Measurements from ENCODE around the gene CCL3.
"Not testable (repeated sequence)": the region's sequence is repeated elsewhere in the genome, so short reads cannot be mapped to it uniquely, and the experiment has no call there.

The CCL3 gene

DNA sequence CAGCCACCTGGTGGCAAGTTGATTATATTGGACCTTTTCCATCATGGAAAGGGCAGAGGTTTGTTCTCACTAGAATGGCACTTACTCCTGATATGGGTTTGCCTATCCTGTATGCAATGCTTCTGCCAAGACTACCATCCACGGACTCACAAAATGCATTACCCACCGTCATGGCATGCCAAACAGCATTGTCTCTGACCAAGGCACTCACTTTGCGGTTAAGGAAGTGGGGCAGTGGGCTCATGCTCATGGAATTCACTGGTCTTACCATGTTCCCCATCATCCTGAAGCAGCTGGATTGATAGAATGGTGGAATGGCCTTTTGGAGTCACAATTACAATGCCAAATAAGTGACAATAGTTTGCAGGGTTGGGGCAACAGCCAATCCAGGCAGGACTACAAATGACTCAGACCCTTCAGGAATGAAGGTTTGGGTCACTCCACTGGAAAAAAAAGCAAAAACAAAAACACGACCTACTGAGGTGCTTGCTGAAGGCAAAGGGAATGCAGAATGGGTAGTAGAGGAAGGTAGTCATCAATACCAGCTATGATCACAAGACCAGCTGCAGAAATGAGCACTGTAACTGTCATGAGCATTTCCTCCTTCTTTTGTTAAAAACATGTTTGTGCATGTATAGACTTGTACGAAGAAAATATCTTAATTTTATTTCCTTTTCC, 25.2 kb upstream of the CCL3 start:
- DNase-seq, result not testable (repeated sequence)

DNA sequence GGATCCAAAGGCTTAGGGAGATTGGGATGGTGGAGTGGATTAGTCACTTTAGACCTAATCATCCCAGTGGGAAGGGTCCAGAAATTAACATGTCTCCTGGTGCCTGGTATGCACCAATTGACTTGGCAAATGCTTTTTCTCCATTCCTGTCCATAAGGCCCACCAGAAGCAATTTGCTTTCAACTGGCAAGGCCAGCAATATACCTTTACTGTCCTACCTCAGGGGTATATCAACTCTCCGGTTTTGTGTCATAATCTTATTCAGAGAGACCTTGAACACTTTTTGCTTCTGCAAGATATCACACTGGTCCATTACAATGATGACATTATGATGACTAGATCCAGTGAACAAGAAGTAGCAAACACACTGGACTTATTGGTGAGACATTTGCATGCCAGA, 23.2 kb upstream of the CCL3 start:
- not testable (repeated sequence) for DNase-seq

DNA sequence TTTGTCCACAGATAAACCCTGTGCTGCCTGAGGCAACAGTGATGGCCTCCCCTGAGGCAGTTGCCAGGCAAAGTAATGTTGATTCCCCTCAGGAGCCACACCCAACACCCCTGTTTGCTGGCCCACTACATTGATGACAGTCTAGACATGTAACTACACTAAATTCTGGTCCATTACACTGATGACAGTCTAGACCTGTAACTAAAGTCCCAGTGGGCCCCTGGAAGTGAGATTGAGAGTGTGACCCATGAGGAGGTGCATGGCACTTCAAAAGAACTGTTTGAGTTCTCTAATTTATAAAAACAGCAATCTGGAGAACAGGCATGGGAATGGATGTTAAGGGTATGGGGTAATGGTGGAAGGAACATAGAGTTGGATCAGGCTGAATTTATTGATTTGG, 22.6 kb upstream of the CCL3 start:
- DNase-seq, result no peak

DNA sequence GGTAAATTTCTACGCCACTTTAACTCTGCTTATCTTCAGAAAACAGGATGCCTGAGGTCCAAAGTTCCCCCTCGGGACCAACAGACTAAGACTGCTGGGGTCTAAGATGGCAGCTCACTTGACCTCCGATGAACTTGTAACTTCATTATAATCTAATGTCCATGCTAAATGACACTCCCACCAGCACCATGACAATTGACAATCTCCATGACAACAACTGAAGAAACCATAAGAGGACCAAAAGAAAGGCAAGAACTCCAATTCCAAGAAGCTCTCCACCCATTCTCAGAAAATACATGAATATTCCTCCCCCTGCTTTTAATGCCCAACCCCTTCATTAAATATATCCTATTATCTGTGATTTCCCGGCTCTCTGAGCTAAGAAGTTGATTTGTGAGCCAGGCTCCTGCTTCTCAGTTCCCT, 21.1 kb upstream of the CCL3 start:
- no peak for DNase-seq

GRCh38 chr17:36108265-36108664, 18.3 kb upstream of the CCL3 start:
- DNase-seq, result not testable (repeated sequence)

GRCh38 chr17:36107660-36108059, 17.7 kb upstream of the CCL3 start:
- no peak for DNase-seq

- no peak for DNase-seq
Observed at GRCh38 chr17:36106493-36106835, 16.5 kb upstream of the CCL3 start.

DNA sequence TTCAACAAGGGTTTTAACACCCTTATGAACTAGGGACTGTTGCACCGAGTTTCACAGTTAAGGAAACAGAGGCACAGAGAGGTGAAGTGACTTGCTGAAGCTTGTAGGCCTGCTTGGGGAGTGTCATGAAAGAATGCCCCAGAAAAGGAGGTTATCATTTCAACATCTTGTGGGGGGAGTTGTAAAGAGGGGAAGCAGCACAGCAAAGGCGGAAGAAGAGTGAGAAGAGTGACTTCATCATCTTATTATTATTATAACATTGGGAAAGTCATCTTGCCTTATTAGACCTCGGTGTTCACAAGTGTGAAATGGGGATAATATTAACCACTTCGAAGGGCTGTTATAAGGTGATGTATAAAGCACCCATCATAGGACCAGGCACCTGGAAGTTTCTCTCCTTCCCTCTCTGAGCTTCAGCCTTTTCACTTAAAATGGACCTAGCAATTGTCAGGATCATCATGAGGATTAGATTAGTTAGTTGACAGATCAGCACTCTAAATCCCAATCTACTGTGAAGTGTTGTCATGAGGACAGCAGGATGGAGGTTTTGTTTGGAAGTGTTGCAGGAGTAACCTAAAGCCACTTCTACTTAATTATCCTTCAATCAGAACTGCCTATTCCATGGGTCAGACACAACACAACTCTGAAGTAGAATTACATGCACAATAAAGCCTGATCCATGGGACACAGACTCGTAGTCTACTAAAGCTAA, 16.0 kb upstream of the CCL3 start:
- no peak for DNase-seq

DNA sequence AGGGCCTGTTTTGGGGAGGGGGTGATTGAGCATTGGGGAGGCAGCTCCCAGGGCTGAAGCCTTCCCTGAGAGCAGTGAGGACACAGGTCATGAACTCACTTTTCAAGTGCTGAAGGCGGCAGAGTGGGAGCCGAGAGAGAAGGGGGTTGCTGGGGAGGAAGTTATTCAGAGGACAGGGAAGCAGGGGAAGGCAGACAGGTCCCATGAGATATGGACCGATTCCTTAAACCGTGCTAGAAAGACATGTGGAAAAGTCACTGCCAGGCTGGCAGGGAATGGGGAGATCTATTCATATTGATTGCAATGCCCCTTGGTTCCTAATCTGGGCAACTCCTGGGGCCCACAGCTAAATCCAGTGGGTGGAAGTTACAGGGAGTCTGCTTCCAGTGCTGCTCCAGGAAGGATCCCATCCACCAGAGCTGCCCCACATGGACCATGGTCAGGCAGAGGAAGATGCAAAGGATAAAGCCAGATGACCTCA, 14.8 kb upstream of the CCL3 start:
- no peak for DNase-seq

- DNase-seq, result not testable (repeated sequence)
Observed at GRCh38 chr17:36104246-36104645, 14.3 kb upstream of the CCL3 start.

DNA sequence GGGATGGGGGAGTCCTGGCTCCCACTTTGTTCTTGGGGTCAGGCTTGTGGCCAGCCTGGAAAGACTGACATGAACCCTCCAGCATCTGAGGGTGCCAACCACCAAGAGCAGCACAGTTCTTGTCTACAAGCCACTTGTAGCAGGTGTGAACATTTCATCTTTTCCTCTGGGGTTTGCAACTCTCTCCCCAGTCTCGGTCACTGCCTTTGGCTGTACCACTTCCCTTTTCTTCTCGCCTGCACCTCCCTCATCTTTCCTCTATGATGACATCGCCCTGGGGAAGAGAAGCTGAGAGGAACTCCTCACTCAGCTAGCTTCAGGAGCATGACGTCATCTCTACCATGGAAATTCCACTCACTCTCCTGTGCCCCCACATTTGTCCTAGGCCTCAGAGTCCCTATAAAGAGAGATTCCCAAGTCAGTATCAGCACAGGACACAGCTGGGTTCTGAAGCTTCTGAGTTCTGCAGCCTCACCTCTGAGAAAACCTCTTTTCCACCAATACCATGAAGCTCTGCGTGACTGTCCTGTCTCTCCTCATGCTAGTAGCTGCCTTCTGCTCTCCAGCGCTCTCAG, 13.5 kb upstream of the CCL3 start, which contains the start of gene CCL4:
Gene CCL4, plus strand, starts transcription at position 427 of the 575 bp plus-strand sequence. Its CDS starts 79 bp downstream, at position 506.
- peak in 2 of 14 donors; percentile 7 to 27 for DNase-seq

GRCh38 chr17:36099004-36099403, 9.1 kb upstream of the CCL3 start:
- DNase-seq, result not testable (repeated sequence)

- no peak for DNase-seq
Observed at GRCh38 chr17:36095992-36096391, 6.0 kb upstream of the CCL3 start.

DNA sequence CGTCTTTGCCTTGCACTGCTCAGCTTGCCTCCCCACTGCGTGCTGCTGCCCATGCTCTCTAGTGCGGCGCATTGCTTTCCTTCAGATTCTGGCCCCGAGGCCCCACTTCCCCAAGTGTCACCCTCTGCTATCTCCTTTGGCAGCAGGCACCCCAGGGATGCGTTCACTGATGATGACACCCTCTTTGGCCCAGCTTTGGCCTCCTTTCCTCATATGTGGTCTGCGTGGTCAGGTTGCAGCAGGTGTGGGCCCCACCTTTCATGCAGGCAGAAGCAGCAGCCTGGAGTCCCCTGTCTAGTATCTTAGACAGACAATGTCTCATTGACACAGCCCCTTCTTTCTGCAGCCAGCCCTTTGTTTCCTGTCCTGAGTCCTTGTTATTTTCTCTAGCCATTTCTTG, 4.8 kb upstream of the CCL3 start:
- DNase-seq, result no peak

- DNase-seq, result no peak
Observed at GRCh38 chr17:36094232-36094631, 4.3 kb upstream of the CCL3 start.

DNA sequence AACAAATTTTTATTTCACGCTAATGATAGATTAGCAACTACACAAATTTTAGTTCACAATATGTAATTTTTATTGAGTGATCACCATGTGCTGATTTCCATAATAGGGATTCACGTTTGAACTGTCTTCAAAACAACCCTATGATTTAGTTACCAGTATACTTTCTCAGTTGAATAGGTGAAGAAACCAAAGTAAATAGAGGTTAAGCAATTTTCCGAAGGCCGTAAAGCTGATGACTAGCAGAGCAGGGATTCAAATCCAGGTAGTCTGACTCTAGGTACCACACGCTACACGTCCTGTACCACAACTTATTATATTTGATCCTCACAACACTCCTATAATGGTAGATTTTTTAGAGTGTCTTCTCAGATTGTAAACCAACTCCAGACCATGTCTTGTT, 2.8 kb upstream of the CCL3 start:
- not testable (repeated sequence) for DNase-seq

DNA sequence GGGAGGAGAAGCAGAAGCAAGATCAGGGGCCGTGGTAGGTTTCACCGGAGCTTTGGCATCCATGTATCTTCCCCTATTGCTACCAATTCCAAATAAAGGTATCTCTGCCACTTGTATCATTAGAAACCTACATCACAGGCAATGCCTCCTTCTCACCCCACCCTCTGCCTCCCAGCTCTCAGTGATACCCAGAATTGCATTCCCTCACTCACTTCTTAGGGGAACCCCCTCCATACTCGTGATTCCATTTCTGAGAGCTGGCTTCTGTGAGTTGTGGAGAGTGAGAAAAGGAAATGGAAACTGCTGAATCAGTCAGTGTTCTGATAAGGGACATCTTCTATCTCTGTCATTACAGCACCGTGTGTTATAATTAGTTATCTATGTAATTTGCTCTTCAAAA, 2.3 kb upstream of the CCL3 start:
- DNase-seq, result no peak

DNA sequence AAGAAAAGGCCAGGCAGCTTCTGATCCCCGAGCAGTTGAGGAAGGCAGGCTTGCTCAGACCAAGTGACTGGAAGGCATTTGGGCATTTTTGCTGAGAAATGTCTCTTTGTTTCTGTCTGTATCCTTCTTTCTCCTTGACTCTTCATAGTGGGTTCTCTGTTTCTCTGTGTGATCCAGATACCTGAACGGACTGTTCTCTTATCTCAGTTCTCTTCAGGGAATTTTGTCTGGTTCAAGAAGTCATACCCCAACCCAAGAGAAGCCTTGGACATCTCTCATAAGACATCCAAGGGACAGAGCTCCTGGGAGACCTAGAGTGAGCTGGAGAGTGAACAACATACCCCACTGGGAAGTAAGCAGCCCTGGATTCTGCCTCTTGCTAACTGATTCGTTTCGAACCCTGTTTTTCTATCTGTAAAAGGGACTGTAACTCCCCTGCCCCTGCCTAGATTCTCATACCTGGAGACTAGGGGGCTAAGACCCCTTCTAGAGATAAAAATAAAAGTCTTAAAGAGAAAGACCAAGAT, 541 bp downstream of the CCL3 start:
- no peak for DNase-seq

DNA sequence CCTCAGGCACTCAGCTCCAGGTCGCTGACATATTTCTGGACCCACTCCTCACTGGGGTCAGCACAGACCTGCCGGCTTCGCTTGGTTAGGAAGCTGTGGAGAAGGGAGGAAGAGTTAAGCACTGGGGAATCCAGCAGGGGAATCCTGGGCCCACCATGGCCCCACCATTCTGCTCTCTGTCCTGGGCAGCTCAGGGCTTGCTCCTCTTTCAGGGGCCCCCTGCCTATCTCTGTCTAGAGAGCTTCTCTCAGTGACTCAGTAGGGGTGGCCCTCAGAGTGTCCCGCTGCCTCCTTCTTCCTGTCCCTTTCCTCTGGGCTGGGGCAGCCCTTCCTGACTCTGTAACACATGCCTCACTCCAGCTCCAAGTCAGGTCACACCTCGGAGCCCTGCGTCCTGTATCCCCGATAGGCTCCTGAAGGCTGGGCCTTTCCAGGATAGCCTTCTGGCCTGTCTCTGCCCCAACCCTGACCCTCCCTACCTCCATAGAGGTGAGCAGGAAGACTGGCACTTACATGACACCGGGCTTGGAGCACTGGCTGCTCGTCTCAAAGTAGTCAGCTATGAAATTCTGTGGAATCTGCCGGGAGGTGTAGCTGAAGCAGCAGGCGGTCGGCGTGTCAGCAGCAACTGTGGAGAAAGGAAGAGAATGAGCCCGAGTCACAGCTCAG, 1.1 kb downstream of the CCL3 start:
- DNase-seq, result no peak

- not testable (repeated sequence) for DNase-seq
Observed at GRCh38 chr17:36087897-36088572, 1.9 kb downstream of the CCL3 start.

DNA sequence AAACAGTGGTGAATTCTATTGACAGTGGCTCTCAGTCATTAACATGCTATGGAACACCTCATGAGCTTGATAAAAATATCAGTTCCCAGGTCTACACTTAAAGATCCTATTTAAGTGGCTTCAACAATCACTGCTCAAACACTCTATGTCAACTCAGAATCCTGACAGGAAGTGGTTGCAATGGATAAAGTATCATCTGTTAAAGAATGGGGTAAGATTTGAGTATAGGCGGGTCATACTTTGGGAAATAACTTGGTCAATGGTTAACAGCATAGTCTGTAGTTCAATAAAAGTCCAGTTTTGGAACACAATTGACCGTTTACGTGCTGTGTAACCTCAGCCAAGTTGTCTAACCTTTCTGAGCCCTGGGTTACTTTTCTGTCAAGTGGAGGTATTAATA, 2.5 kb downstream of the CCL3 start:
- not testable (repeated sequence) for DNase-seq

DNA sequence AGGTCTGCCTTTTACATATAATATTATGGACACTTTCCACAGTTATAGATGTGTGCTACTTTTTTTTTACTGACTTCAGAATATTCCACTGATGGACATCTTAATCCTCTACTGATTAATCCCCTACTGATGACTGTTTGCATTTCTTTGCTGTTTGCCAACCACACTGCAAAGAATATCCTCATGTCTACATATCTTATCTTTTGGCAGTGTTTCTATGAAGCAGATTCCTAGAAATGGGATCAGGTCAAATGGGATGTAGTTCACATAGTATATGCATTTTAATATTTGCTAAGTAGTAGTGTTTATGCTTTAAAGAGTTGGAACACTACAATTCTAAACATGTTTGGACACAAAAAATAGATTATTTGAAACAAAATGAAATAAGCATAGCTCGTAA, 3.2 kb downstream of the CCL3 start:
- no peak for DNase-seq

All from C1 segment of cervical spinal cord (tissue), 14 donors.